Activated B cell treated with CpG ODN at 0.5 μM for 24 hours (primary cell): ENCODE measurements around the gene PLEKHM3. TPM values are rescaled to one million over a fixed set of nuclear protein-coding genes. Genes with fewer than 3 reads are reported as not detected.

Experiments
- ATAC-seq: fragments of 200-7000 bp; cut with Tn5 transposase; one replicate; pipeline ENCODE4 v1.10.0; 2021; ENCODE audit warnings: low read depth, mild to moderate bottlenecking, moderate library complexity
- CTCF ChIA-PET: fragments of 350-600 bp; sonication (Branson Sonifier 250); formaldehyde crosslinking; loops from one replicate; lab custom pipeline; 2021; ENCODE audit warnings: antibody characterized with exemption; lab: Charles Lee
- POLR2A ChIA-PET: fragments of 350-600 bp; sonication (Branson Sonifier 250); formaldehyde crosslinking; loops from one replicate; lab custom pipeline; 2021; ENCODE audit warnings: antibody characterized with exemption; lab: Charles Lee
- DNase-seq: peaks from one replicate; pipeline ENCODE4 v3.0.0; 2022
- H3K27ac Mint-ChIP-seq: one replicate; pipeline ENCODE4 v1.8.0; 2020; ENCODE audit warnings: mixed read lengths
- H3K27me3 Mint-ChIP-seq: one replicate; pipeline ENCODE4 v1.8.0; 2021; ENCODE audit warnings: mixed read lengths
- H3K36me3 Mint-ChIP-seq: one replicate; pipeline ENCODE4 v1.8.0; 2021; ENCODE audit warnings: low read depth, mixed read lengths
- H3K4me1 Mint-ChIP-seq: one replicate; pipeline ENCODE4 v1.8.0; 2021; ENCODE audit warnings: mixed read lengths
- H3K4me3 Mint-ChIP-seq: one replicate; pipeline ENCODE4 v1.8.0; 2020; ENCODE audit warnings: mild to moderate bottlenecking, mixed read lengths
- H3K9me3 Mint-ChIP-seq: one replicate; pipeline ENCODE4 v1.8.0; 2020; ENCODE audit warnings: mixed read lengths
- intact Hi-C: fragments of 100-400 bp; cut with micrococcal nuclease; formaldehyde crosslinking; loops from one replicate; pipeline ENCODE4 v1.15.1; 2024
- total RNA-seq: library from RNA; stranded (reverse); gene quantifications from 2 replicates; pipeline ENCODE4 v1.2.3, GENCODE V29; 2022
- TF ChIP-seq, protein P1 (sequence below): fragments of 200-600 bp; IDR thresholded peaks from one replicate; pipeline ENCODE4 v1.8.0; 2022; ENCODE audit warnings: antibody characterized with exemption, mild to moderate bottlenecking

Gene PLEKHM3
- total RNA-seq, 1 donor from 2014 or later: 12.0 TPM

DNA sequence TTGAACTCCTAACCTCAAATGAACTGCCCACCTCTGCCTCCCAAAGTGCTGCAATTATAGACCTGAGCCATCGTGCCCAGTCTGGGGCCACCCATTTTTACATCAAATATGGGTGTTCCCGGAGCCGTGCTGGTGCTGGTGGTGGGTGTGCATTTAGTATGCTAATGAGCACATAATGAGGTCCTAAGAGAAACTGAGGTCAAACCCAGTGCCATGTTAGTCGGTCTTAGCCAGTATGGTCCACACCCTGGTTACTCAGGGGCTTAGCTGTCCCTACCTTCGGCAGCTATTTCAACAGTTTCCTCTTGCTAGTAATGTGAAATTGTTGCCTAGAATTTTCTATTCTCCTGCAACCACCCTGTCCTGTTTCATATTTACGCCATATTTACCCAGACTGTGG is 217.2 kb downstream of the PLEKHM3 start:
- H3K4me1 Mint-ChIP-seq: no peaks in the 10 kb centered on the region
- no peak overlapping the region for H3K4me3 Mint-ChIP-seq
- ChIA-PET CTCF (no interaction called here), POLR2A (no interaction called here)
- H3K9me3 Mint-ChIP-seq: no peaks in the 10 kb centered on the region
- intact Hi-C loops: no loop called here
- DNase-seq (no peak), ATAC-seq (no peak)
- peaks cover 3% of the 10 kb centered on the region for H3K27me3 Mint-ChIP-seq
- H3K36me3 Mint-ChIP-seq: no peaks in the 10 kb centered on the region
- TF ChIP-seq, protein P1, sequence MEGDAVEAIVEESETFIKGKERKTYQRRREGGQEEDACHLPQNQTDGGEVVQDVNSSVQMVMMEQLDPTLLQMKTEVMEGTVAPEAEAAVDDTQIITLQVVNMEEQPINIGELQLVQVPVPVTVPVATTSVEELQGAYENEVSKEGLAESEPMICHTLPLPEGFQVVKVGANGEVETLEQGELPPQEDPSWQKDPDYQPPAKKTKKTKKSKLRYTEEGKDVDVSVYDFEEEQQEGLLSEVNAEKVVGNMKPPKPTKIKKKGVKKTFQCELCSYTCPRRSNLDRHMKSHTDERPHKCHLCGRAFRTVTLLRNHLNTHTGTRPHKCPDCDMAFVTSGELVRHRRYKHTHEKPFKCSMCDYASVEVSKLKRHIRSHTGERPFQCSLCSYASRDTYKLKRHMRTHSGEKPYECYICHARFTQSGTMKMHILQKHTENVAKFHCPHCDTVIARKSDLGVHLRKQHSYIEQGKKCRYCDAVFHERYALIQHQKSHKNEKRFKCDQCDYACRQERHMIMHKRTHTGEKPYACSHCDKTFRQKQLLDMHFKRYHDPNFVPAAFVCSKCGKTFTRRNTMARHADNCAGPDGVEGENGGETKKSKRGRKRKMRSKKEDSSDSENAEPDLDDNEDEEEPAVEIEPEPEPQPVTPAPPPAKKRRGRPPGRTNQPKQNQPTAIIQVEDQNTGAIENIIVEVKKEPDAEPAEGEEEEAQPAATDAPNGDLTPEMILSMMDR: no peak
- no peak overlapping the region for H3K27ac Mint-ChIP-seq

DNA sequence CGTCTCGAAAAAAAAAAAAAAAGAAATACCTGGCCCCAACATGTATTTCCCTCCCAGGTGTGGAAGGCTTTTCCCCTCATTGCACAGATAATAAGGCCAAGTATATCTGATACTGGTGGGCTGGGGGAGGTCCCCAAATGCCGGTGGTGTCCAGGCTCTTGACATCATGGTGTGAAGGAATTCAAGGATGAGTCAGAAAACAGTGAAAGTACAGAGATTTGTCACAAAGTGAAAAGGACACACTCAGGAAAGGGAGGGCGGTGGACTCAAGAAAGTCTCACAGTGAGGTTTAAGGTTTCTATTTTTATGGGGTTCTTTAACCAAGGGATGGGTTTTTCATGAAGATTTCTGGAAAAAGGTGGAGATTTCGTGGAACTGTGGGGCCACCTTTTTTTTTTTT is 217.8 kb downstream of the PLEKHM3 start:
- intact Hi-C loops: no loop called here
- H3K27ac Mint-ChIP-seq: no peak overlapping the region
- peaks cover 3% of the 10 kb centered on the region for H3K27me3 Mint-ChIP-seq

DNA sequence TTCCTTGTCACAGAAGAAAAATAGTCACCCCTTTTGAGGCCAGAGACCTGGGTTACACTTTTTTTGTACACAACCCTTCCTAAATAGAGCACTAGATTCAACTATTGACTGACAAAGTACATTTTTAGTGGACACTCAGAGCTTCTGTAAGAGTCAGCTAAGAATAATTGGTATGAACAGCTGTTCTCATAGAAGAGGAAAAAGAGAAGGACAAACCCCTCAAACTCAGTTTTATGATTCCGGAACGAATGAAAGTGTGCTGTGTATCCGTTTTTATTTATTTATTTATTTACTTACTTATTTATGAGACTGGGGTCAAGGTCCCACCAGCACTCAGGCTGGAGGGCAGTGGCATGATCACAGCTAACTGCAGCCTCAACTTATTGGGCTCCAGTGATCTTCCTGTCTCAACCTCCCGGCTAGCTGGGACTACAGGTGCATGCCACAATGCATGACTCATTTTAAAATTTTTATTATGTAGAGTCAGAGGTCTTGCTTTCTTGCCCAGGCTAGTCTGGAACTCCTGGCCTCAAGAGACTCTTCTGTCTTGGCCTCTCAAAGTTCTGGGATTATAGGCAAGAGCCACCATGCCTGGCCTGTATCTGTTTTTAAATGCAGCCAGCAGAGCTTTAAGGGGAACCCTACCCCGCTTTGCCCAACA is 219.6 kb downstream of the PLEKHM3 start:
- Mint-ChIP-seq H3K4me3 (no peak overlapping the region), H3K27ac (no peak overlapping the region), H3K9me3 (no peaks in the 10 kb centered on the region), H3K36me3 (no peaks in the 10 kb centered on the region), H3K27me3 (peaks cover 3% of the 10 kb centered on the region), H3K4me1 (no peaks in the 10 kb centered on the region)
- TF ChIP-seq, protein P1: no peak
- intact Hi-C loops: no loop called here
- ChIA-PET POLR2A (no interaction called here), CTCF (no interaction called here)
- ATAC-seq: no peak
- DNase-seq: no peak

More for the DNA sequence above, 217.8 kb downstream of the PLEKHM3 start:
- H3K4me3 Mint-ChIP-seq: no peak overlapping the region
- TF ChIP-seq, protein P1: no peak
- H3K4me1 Mint-ChIP-seq: no peaks in the 10 kb centered on the region
- ATAC-seq (no peak), DNase-seq (no peak)
- ChIA-PET CTCF (no interaction called here), POLR2A (no interaction called here)
- H3K9me3 Mint-ChIP-seq: no peaks in the 10 kb centered on the region
- H3K36me3 Mint-ChIP-seq: no peaks in the 10 kb centered on the region

DNA sequence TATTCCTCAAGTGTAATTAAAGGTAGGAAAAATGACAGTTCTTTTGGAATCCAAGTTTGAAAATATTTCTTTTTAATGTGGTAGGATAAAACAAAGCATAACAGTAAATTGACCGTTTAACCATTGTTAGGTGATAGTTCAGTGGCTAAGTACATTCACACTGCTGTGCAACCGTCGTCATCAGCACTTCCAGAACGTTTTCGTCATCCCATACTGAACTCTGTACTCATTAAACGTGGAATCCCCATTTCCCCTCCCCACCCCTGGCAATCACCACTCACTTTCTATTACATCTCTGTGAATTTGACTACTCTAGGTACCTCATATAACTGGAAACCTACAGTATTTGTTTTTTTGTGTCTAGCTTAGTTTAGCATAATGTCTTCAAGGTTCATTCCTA is 222.7 kb downstream of the PLEKHM3 start:
- Mint-ChIP-seq H3K4me1 (no peaks in the 10 kb centered on the region), H3K9me3 (no peaks in the 10 kb centered on the region), H3K27me3 (peaks cover 3% of the 10 kb centered on the region), H3K27ac (no peak overlapping the region), H3K4me3 (no peak overlapping the region), H3K36me3 (no peaks in the 10 kb centered on the region)
- DNase-seq (no peak), ATAC-seq (no peak)
- CTCF ChIA-PET: no interaction called here
- POLR2A ChIA-PET: no interaction called here
- intact Hi-C loops: no loop called here
- TF ChIP-seq, protein P1: no peak

DNA sequence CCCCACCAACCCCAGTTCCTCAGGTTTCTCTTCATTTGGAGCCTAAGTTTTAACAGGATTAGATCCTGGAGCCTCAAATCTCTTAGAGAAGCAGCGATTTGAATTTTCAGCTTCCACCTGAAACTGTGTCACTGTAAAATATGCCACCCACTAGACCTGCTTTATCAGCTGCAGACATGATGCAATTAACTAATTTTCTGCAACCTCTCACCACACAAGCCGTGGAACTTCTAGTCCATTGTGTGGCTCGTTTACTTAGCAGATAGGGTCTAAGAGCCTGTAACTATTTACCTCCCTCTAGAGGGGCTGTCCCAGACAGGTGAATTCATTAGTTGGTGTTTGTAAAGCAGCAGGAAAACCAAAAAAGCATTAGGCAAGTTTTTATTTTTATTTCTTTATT is 224.1 kb downstream of the PLEKHM3 start:
- Mint-ChIP-seq H3K27me3 (no peaks in the 10 kb centered on the region), H3K4me3 (no peak overlapping the region), H3K36me3 (no peaks in the 10 kb centered on the region), H3K27ac (no peak overlapping the region), H3K9me3 (no peaks in the 10 kb centered on the region), H3K4me1 (no peaks in the 10 kb centered on the region)
- CTCF ChIA-PET: no interaction called here
- intact Hi-C loops: no loop called here
- POLR2A ChIA-PET: no interaction called here
- TF ChIP-seq, protein P1: no peak
- ATAC-seq: no peak
- DNase-seq: no peak
